Activated CD4-positive, alpha-beta T cell treated with anti-CD3 and anti-CD28 coated beads, Interleukin-2, amount 50 U/mL, for 1 hour (primary cell): ENCODE data around the gene RAB4B.
"Not testable (repeated sequence)": the region's sequence is repeated elsewhere in the genome, so short reads cannot be mapped to it uniquely, and the experiment has no call there.

Source experiments
- DNase-seq: peaks from one replicate; pipeline ENCODE4 v3.0.0-alpha.2; 2020

The RAB4B gene

DNA sequence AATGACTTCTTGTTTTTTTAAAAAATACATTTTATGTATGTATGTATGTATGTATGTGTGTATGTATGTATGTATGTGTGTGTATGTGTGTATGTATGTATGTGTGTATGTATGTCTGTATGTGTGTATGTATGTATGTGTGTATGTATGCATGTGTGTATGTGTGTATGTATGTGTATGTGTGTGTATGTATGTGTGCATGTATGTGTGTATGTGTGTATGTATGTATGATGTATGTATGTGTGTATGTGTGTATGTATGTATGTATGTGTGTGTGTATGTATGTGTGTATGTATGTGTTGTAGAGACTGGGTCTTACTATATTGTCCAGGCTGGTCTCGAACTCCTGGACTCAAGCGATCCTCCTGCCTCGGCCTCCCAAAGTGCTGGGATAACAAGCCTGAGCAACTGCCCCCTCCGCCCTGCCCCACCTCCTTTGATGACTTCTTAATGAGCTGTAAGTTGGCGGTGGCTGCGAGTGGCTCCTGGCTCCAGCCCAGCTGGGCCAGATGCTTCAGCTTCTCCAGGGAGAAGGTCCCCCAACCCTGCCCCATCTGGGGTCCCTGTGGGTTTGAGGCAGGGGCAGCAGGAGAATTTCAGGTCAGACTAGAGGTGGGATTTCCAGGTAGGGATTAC is 47.5 kb downstream of the RAB4B start:
- DNase-seq = not testable (repeated sequence)

DNA sequence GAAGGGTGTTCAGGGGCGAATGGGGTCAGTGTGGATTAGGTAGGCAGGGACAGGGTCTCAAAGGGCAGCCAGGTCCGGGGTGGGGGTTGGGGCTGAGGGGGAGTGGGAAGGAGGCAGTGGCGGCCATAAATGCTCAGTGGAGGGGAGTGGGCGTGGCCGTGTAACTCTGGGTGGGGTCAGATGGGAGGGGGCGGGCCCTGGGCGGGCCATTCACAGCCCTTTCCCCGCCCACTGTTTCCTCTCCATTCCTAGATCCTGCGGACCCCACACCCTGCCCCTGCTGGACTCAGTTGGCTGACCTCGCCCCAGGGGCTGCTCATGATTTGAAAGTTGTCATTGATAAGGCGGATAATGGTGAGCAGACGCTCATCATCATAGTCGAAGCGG is 48.3 kb downstream of the RAB4B start:
- DNase-seq = not testable (repeated sequence)

GRCh38 chr19:40826699-40827385 is 48.8 kb downstream of the RAB4B start:
- DNase-seq = peak; percentile 63

DNA sequence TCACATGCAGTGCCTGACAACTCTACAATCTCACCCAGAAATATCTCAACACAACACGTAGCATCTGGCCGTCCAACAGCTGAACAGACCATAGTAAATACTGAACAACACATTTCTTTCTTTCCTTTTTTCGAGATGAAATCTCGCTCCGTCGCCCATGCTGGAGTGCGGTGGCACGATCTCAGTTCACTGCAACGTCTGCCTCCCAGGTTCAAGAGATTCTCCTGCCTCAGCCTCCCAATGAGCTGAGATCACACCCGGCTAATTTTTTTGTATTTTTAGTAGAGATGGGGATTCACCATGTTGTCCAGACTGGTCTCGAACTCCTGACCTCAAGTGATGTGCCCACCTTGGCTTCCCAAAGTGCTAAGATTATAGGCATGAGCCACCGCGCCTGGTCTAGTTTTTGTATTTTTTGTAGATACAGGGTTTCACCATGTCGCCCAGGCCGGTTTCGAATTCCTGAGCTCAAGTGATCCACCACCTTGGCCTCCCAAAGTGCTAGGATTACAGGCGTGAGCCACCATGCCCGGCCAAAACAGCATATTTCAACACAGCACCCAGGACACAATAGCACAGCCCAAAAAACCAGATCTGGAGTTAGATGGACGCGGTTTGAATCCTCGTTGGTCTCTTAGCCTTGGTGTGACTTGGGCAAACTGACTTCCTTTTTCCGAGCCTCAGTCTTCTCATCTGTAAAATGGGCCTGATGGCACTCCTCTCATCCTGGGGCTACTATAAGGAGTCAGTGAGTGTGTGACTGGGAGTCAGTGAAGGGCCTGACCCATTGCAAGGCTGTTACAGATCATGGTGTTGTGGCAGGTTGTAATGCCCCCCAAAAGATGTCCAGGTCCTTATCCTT is 49.6 kb downstream of the RAB4B start:
- DNase-seq = no peak

- DNase-seq = no peak
Observed at GRCh38 chr19:40829205-40829604, 51.2 kb downstream of the RAB4B start.

- DNase-seq = not testable (repeated sequence)
Observed at GRCh38 chr19:40830741-40831140, 52.7 kb downstream of the RAB4B start.

DNA sequence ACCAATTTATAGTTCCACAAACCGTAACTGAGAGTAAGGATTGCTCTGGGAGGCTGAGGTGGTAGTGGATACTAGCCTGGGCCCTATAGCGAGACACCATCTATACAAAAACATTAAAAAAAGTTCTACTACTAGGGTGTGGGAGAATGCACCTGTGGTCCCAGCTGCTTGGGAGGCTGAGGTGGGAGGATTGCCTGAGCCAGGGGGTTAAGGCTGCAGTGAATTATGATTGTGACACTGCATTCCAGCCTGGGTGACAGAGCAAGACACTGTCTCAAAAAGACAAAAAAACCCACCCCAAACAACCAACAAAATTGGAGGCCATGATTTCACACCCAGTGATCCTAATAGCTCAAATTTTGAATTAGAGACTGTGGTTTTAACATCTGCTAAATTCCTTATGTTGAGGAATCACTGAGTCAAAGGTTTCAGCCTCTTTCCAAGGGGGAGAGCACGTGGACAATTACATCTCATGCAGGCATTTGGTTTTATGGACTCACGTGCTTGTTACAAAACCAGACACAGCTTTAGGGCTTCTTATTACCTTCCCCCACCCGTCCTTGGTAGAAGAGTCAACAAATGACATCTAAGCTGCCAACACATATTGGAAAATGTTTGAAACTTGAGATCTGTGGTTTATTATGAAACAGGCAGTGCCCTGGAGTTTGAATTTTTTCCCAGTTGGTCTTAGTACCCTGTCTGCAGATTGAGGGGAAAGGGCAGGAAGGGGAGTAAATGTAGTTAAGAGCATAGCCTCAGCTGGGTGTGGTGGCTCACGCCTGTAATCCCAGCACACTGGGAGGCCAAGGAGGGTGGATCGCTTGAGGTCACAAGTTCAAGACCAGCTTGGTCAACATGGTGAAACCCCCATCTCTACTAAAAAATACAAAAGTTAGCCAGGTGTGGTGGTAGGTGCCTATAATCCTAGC is 53.7 kb downstream of the RAB4B start:
- no peak for DNase-seq

GRCh38 chr19:40832431-40832790 is 54.4 kb downstream of the RAB4B start:
- not testable (repeated sequence) for DNase-seq

GRCh38 chr19:40833728-40834533 is 55.9 kb downstream of the RAB4B start:
- DNase-seq = not testable (repeated sequence)

DNA sequence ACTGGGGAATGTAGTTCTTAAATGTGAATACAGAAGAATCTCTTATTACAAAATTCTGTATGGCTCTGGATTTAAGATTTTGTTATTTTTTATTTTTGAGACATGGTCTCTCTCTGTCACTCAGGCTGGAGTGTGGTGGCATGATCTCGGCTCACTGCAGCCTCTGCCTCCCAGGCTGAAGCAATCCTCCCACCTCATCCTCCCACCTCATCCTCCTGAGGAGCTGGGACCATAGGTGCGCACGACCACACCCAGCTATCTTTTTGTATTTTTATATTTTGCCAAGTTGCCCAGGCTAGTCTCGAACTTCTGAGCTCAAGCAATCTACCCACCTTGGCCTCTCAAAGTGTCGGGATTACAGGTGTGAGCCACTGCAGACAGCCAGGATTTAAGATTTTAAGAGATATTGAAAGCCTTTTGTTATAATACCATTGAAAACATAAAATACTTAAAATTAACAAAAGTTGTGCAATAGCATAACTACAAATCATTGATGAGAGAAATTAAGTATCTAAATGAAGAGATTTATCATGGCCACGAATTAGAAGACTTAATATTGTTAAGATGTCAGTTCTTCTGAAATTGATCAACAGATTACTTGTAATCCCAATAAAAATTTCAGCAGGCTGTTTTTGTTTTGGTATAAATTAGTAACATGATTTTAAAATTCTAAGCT is 58.8 kb downstream of the RAB4B start:
- no peak for DNase-seq

GRCh38 chr19:40838477-40838876 is 60.4 kb downstream of the RAB4B start:
- not testable (repeated sequence) for DNase-seq

DNA sequence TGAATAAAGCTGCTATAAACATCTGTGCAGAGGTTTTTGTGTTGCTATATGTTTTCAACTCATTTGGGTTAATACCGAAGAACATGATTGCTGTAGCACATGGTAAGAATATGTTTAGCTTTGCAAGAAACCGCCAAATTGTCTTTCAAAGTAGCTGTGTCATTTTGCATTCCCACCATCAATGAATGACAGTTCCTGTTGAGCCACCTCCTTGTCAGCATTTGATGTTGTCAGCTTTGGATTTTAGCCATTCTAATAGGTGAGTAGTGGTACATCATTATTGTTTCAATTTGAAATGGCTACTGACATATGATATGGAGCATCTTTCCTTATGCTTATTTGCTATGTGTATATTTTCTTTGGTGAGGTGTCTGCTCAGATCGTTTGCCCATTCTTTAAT is 64.0 kb downstream of the RAB4B start:
- not testable (repeated sequence) for DNase-seq

GRCh38 chr19:40842997-40843652 is 65.1 kb downstream of the RAB4B start:
- not testable (repeated sequence) for DNase-seq

DNA sequence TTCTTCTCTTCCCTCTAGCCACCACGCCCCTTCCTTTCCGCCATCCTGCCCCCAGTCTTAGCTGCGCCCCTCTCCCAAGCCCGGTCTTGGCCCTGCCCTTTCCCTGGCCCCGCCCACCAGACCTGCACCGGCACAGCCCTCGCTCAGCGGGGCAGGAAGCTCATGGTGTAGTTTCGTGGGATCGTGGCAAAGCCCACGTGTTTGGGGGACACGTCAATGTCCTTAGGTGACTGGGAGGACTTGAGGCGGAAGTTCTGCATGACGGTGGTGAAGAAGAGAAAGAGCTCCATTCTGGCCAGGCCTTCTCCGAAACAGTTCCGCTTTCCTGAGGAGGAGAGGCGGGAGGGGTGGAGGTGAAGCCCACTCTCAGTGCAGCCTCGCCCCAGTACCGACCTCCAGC is 65.6 kb downstream of the RAB4B start:
- peak; percentile 65 for DNase-seq
